Astrocyte of the spinal cord (primary cell): ENCODE results near the gene SLC35A3.

Experiments
- DNase-seq: peaks from one replicate; pipeline ENCODE4 v3.0.0; 2011; ENCODE audit warnings: low read depth, low spot score
- H3K4me3 ChIP-seq: 2 replicates; pipeline ENCODE4 v1.5.1; 2011; ENCODE audit warnings: low read depth, mild to moderate bottlenecking, low read length, moderate library complexity
- in situ Hi-C: cut with HindIII; loops from 2 replicates; pipeline ENCODE4 v1.10.0; 2017; ENCODE audit warnings: low sequenced_read_pairs
- TF ChIP-seq, protein P1 (sequence below): IDR thresholded peaks from 2 replicates; pipeline ENCODE4 v1.5.1; 2012; ENCODE audit warnings: low read depth, mild to moderate bottlenecking, low read length, inconsistent platforms

The SLC35A3 gene

GRCh38 chr1:100080331-100080730 lies 110.5 kb downstream of the SLC35A3 start:
- H3K4me3 ChIP-seq: no peak overlapping the region
- TF ChIP-seq, protein P1, sequence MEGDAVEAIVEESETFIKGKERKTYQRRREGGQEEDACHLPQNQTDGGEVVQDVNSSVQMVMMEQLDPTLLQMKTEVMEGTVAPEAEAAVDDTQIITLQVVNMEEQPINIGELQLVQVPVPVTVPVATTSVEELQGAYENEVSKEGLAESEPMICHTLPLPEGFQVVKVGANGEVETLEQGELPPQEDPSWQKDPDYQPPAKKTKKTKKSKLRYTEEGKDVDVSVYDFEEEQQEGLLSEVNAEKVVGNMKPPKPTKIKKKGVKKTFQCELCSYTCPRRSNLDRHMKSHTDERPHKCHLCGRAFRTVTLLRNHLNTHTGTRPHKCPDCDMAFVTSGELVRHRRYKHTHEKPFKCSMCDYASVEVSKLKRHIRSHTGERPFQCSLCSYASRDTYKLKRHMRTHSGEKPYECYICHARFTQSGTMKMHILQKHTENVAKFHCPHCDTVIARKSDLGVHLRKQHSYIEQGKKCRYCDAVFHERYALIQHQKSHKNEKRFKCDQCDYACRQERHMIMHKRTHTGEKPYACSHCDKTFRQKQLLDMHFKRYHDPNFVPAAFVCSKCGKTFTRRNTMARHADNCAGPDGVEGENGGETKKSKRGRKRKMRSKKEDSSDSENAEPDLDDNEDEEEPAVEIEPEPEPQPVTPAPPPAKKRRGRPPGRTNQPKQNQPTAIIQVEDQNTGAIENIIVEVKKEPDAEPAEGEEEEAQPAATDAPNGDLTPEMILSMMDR: no peak
- in situ Hi-C loops: no loop called here
- DNase-seq: no peak
